TTC549 (cell line): ENCODE measurements around the gene RNF212.
"Not testable (repeated sequence)": the region's sequence is repeated elsewhere in the genome, so short reads cannot be mapped to it uniquely, and the experiment has no call there.

ENCODE experiments used
- FAIRE-seq: peaks from 2 replicates; lab custom pipeline; 2012; peaks lifted over from hg19 to GRCh38; lab: Jason Lieb, UNC

RNF212 gene, protein sequence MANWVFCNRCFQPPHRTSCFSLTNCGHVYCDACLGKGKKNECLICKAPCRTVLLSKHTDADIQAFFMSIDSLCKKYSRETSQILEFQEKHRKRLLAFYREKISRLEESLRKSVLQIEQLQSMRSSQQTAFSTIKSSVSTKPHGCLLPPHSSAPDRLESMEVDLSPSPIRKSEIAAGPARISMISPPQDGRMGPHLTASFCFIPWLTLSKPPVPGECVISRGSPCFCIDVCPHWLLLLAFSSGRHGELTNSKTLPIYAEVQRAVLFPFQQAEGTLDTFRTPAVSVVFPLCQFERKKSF

DNA sequence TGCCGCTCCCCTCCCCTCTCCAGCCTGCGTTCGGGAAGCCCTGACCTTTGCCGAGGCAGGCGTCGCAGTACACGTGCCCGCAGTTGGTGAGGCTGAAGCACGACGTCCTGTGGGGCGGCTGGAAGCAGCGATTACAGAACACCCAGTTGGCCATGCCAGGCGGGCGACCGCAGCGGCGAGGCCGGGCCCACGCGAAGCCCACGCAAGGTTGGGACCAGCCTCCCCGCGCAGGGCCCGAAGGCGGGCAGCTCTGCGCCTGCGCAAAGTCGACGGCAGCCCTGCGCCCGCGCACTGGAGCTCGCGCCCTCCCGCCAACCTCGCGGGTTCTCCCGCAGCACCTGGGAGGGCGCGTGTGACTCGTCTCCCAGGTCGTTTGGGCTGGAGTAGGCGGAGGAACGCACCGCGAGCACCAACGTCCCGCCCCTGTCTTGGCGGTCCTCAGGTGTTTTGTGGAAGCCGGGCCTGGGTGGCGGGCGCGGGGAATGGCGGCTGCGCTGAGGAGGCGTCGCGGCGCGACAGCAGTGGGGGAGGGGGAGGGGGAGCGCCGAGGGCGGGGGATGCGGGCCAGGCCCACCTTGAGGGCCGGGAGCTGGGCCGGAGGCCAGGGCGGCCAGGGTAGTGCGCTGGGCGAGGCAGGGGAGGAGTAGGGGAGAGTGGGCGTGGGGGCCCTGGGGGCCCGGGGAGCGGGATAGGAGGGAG is at the start of gene RNF212:
Gene RNF212 (minus strand): TSS at position 254 of the 699 bp plus-strand sequence. CDS start 100 bp downstream, at position 154.
- FAIRE-seq = no peak

DNA sequence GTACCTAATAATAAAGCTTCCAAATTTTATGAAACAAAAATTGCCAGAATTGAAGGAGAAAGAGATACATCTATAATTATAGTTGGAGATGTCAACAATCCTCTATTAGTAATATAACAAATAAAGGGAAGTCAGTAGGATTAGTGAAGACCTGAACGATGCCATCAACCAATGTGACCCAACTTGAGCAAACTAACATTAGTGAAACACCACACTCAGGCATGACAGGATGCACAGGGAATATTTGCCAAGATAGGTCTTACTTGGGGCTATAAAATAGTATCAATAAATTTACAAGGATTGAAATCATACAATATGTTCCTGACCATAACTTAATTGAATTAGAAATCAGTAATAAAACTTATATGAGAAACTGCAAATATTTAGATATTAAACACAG is 47.0 kb upstream of the RNF212 start:
- FAIRE-seq = no peak

DNA sequence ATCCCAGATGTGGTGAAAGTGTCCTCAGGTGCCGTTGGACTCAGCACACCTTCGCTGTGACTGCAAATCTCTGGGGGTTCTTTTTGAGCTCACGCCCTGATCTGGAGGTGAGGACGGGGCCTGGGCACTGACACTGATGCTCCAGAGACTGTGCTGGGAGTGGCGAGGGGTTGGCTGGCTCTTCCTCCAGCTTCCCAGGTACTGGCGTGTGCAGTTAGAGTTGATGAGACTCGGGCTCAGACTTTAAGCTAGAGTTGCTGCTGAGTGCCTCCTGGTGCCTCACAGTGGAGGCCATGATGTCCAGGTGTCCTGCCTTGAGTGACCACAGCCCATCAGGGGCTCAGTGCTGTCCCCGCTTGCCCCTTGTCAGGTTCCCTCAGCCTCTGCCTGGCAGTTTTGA is 42.7 kb upstream of the RNF212 start:
- FAIRE-seq = no peak

DNA sequence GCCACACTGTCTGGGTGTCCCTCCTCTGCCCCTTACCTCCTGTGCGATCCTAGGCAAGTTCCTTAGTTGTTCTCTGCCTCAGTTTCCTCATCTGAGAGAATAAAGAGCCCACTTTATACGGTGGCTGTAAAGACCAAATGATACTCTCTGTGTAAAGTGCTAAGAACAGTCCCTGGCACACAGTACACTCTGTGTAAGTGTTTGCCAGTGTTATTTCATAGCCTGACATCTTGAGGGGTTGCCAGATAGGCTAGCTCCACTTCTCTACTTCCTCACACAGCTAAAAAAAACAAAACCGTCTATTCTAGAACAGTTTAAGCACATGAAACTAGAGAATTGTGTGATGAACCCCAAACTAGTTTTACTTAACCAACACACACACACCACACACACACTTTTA is 42.0 kb upstream of the RNF212 start:
- FAIRE-seq = no peak

DNA sequence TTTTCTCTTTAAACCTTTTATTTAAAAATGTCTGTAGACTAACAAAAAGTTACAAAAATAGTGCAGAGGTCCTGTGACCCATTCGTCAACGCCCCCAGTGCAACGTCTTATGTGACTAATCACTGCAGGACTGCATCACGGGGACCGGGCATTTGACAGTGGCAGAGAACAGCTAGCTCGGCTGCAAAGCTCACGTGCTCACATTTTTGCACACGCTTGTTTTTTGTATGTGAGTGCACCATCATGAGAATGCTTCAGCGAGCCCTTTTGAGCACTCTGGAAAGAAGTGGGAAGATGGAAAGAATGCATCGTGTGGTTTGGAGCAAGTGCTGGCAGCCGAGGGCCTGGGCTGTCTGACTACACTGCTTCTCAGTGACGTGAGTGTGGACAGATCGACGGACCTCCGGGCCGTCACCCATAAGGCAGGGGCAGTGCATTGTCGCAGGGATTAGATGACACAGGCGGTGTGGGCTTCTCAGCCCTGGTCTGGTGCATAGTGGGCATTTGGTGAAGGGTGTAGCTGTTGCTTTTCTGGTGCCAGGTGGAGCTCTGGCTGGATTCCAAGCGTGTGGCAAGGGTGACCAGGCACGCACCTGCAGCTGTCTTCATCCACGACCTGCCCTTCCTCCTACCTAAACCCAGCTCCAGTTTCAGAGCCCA is 41.3 kb upstream of the RNF212 start:
- no peak for FAIRE-seq

DNA sequence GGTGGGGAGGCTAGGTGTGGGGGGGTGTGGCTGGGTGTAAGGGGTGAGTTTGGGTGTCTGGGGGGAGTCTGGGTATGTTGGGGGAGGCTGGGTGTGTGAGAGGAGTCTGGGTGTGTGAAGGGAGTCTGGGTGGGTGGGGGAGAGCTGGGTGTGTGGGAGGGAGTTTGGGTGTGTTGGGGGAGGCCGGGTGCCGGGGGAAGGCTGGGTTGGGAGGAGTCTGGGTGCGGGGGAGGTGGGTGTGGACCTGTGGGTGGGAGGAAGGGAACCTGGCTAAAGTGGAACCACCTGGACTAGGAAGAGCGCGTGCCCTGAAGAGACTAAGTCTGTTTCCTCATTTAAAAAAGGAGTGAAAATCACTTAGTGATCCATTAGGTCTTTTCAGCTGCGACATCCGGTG is 40.8 kb upstream of the RNF212 start:
- FAIRE-seq = no peak

DNA sequence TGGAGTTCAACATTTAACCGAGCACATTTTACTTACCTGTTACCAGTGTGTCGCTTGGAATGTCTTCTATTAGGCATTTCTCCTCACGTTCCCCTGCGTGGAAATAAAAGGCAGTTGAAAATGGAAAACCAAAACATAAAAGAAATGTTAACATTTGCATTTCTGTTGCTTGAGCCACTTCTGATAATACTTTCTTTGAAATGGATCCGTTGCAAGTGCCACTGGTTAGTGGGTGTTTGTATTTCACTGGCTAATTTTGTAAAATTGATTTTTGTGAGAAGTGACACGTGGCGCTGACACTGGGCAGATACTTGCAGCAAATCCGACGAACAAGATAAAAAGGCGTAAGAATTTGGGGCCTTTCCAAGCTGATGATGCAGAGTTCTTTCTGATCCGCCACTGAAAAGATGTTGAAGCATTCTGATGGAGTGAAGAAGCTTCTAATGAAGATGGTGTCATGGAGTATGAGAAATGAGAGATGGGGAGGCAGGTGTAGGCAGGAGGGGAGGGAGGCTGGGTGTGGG is 40.3 kb upstream of the RNF212 start:
- FAIRE-seq = no peak

DNA sequence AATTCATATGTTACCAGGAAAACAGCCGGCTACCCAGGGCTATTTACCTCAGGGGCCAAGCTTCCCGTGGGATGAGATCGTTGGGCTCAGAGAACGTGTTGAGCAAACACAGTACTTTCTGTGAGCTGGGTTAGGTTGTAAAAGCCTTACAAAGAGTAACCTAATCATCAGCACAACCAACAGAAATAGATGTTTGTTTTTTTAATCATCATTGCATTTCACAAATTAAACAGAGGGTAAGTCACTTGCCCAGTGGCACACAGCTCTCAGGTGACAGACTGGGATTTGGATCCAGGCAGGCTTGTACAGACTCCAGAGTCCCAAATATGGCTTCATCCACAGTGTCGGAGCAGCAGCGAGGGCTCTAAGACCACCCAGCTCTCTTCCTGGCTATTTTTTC is 38.9 kb upstream of the RNF212 start:
- no peak for FAIRE-seq

DNA sequence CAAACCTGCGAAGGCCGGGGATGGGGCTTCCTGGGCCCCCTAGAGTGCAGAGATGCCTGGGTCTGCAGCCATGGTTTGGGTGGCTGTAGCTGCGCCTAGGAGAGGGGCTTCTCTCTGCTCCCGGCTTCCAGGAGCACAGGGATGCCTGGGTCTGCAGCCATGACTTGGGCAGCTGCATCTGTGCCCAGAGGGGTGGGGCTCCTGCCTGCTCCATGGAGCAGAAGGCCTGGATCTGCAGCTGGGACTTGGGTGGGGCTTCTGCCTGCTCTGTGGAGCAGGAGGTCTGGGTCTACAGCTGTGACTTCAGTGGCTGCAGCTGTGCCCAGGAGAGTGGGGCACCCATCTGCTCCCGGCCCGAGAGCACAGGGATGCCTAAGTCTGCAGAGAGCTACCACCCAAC is 38.2 kb upstream of the RNF212 start:
- FAIRE-seq = no peak

DNA sequence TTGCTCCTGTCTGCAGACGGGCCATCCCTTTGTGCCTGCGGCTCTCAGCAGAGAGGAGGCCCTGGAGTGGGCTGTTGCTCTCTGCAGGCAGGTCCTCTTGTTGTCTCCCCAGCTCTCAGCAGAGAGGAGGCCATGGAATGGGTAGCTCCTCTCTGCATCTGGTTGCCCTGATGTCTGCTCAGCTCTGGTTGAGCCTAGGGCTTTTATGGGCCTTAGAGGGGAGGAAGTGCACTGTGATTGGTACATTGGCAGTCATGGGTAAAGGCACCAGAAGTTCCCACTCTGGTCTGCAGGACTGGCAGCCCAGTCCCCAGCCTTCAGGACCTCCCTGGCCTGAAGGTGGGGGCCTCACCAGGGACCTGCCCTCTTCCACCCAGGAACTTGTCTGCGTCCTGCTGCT is 37.5 kb upstream of the RNF212 start:
- FAIRE-seq = no peak

DNA sequence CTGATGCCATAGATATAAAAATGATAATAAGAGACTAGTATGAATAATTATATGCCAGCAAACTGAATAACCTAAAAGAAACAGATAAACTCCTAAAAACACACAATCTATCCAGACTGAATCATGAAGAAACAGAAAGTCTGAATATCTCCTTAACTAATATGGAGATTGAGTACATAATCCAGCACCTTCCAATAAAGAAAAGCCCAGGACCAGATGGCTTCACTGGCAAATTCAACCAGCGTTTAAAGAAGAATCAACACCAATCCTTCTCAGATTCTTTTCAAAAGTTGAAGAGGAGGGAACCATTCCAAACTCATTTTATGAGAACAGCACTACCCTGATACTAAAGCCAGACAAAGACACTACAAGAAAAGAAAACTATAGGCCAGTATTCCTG is 26.5 kb upstream of the RNF212 start:
- no peak for FAIRE-seq

DNA sequence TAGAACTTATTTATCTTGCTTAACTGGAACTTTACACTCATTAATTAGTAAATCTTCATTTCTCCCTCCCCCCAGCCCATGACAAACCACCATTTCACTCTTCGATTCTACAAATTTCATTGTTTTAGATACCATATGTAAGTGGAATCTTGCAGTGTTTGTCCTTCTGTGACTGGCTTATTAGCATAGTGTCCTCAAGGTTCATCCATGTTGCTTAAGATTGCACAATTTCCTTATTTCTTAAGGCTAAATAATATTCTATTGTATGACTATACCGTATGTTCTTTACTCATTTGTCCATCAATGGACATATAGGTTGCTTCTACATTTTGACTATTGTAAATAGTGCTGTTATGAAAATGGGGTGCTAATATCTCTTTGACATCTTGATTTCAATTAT is 24.5 kb upstream of the RNF212 start:
- FAIRE-seq = no peak

DNA sequence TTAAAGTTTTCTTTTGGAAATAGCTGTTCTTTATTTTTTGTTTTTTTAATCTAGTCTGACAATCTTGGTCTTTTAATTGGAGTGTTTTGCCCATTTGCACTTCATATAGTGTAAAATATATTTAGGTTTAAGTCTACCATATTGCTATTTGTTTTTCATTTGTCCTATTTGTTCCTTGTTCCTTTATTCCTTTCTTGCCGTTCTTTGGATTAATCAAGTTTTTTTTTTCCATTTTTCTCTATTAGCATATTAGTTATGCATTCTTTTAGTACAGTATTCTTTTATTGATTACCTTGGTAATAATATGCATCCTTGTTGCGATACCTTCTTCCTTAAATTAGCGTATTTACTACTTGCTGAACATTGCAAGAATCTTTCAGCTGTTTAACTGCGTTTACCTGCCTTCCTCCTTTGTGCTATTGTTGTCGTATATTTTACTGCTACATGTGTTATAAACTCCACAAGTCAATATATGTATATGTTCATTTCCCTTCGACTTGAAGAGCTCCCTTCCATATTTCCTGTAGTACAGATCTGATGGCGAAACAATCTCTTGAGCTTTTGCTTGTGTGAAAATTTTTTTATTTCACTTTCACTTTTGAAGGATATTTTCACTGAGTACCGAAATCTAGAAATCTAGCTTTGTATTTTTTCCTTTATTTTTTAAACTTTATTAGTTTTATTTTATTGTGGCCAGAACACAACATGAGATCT is 23.9 kb upstream of the RNF212 start:
- no peak for FAIRE-seq

DNA sequence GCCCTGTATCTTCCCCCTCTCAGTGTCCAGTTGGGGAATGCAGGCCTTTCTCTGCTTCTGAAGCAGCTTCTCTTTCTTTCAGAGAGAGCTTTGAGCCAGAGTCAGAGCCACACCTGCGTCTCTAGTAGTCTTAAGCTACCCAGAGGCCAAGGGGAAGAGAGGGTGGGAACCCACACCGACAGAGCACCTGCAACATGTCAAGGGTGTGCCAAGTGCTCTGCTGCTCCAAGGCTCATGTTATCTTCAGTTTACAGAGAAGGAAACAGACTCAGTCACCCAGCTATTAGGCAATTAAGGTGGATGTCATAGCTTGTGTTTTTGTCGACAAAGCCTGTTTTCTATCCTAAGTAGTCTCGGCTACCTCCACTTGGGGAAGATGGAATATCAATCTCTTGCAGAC is 22.7 kb upstream of the RNF212 start:
- FAIRE-seq = no peak

DNA sequence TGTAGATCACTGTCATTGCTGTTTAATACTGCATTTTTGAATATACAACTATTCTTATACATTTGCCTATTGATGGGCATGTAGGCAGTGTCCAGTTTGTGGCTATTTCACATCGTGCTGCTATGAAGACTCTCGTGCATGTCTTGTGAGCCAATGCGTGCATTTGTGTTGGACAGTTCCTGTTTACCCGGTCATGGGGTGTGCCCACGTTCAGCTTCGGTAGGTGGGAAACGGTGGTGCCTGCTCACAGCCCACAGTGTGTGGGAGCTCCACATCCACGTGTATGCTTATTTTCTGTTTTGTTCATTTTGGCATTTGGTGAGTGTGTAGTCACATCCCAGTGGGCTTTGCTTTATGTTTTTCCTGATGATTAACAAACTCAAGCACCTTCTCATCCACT is 19.7 kb upstream of the RNF212 start:
- FAIRE-seq = no peak

DNA sequence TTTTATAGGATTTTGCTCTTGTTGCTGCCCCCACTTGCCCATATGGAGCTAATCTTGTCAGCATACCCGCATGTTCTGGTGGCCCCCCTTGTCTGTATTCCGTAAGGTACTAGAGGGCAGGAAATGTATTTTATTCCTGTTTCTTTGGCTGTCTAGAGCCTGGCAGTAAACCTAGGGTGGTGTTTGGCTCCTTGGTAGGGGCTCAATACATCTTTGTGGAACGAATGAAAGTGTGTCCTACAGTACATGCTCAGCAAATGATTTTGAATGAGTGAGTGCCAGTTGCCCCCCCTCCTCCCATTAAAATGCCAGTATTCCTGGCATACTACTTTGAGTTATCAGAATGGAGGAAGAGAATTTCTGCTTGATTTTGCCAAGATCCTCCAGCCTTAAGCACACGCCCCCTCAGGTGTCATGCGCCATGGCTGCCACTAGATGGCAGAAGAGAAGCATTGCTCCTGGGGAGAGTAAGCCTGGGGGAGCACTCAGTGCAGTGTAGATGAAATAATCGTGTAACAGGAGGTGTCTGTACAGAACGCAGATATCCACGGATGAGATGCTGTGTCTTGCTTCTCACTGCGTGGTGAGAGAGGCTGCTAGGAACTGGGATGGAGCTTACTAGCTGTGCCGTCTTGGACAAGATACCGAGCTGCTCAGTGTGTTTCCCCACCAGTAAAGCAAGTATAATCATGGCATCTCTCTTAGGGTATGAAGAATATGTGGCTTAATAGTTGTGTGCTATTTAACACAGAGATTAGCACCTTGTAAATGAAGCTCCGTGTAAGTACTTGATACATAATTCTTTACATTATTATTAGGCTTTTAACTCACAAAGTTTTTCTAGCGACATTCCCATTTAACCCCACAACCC is 17.2 kb upstream of the RNF212 start:
- no peak for FAIRE-seq

DNA sequence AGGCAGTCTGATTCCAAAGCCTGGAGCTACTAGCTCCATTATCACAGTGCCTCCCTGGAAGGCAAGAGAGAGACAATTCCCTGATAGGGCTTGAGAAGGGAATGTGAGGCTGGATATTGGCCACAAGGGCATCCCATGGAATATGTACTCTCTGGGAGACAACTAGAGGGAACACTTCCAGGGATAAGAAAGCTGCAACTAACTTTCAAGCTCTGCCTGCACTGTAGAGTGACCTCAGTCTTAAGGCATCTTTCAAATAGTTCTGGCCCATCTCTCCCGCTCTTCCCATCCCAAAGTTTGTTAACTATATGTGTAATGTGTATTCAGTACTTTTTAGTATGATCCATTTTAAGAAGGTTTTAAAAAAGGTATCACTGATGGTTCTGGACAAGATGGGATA is 13.1 kb upstream of the RNF212 start:
- FAIRE-seq = no peak

DNA sequence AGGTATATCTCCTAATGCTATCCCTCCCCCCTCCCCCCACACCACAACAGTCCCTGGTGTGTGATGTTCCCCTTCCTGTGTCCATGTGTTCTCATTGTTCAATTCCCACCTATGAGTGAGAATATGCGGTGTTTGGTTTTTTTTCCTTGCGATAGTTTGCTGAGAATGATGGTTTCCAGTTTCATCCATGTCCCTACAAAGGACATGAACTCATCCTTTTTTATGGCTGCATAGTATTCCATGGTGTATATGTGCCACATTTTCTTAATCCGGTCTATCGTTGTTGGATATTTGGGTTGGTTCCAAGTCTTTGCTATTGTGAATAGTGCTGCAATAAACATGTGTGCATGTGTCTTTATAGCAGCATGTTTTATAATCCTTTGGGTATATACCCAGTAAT is 12.1 kb upstream of the RNF212 start:
- FAIRE-seq = not testable (repeated sequence)

DNA sequence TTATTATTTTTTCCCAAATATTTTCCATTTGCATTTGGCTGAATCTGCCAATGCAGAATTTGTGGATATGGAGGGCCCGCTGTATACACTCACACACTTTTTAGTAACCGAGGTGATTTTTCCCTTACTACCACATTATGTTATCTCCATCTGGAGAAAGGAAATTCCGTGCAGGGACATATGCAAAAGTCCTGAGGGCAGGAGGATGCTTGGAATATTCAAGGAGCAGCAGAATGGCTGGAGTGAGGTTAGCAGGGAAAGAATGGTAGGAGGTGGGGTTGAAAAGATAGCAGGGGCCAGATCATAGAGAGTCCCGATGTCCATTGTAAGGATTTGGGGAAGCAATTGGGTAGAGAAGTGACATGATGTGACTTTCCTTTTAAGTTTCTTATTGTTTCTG is 11.5 kb upstream of the RNF212 start:
- no peak for FAIRE-seq

DNA sequence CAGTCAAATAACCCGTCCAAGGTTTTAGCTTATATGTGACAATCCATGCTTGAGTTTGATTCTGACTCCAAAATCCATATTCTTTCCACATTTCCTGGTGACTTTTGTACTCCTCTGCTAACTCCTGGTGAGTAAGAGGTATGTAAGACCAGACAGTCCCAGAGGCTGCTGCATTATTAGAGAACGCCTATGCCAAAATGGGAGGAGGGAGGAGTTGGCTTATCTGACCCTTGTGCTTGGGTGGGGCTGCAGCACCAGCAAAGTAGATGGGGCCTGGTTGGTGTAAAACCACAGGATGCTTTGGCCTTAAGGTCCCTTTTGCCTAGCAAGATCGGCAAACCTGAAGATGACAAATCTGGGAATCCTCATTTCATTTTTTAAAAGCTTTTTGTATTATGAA is 9.1 kb upstream of the RNF212 start:
- no peak for FAIRE-seq

DNA sequence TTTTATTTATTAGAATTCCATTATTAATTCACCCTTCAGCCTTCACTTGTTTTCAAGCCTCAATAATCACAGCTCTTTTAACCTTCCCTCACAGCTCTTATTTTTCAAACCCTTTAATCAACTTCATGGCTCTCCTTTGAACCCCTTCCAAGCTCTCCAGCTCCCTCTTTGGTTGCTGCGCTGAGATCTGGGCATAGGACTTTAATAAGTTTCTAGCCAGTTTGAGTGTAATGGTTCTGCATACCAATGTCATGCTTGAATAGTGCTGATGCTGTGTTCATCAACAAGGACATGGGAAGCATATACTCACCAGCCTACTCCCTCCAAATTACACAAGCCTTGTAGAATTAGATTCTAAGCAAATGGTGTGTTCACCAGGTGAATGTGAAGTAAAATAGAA is 3.5 kb upstream of the RNF212 start:
- FAIRE-seq = no peak
